Measurements from ENCODE around the gene STK10.

DNA sequence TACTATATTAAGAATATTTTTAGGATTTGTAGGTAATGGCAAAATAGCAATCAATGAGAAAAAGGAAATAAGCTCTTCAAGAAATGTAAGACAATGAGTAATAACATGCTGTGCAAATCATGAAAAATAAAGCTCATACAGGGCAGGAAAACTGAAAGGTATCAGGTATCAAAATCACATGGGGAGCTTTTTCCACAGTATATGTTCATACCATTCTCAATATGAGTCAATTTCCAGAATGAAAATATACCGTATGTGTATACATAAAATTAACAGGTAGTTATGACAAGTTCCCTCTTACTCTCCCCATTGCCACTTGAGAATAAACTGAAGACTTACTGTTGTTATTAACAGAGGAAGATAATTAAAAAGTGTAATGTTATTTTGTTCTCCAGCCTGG is 41.9 kb upstream of the STK10 start:
- TF ChIP-seq, protein P1, sequence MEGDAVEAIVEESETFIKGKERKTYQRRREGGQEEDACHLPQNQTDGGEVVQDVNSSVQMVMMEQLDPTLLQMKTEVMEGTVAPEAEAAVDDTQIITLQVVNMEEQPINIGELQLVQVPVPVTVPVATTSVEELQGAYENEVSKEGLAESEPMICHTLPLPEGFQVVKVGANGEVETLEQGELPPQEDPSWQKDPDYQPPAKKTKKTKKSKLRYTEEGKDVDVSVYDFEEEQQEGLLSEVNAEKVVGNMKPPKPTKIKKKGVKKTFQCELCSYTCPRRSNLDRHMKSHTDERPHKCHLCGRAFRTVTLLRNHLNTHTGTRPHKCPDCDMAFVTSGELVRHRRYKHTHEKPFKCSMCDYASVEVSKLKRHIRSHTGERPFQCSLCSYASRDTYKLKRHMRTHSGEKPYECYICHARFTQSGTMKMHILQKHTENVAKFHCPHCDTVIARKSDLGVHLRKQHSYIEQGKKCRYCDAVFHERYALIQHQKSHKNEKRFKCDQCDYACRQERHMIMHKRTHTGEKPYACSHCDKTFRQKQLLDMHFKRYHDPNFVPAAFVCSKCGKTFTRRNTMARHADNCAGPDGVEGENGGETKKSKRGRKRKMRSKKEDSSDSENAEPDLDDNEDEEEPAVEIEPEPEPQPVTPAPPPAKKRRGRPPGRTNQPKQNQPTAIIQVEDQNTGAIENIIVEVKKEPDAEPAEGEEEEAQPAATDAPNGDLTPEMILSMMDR (conservative IDR thresholded peaks at IDR 0.05 in 1 of 2, IDR thresholded peaks at IDR 0.05 in 1 of 2; ENCODE audit: extremely low read depth in 1 of 2, insufficient read depth in 1 of 2, low read depth in 1 of 2, low read length in 2 of 2) = no peak
- TF ChIP-seq EZH2 (IDR thresholded peaks at IDR 0.05; ENCODE audit: borderline replicate concordance, low read length) = no peak
